ENCODE measurements around the gene SMIM43. TPM values are rescaled to one million over a fixed set of nuclear protein-coding genes. Genes with fewer than 3 reads are reported as not detected.

Gene SMIM43
- total RNA-seq, 1 experiment from 2014 or later = not detected

DNA sequence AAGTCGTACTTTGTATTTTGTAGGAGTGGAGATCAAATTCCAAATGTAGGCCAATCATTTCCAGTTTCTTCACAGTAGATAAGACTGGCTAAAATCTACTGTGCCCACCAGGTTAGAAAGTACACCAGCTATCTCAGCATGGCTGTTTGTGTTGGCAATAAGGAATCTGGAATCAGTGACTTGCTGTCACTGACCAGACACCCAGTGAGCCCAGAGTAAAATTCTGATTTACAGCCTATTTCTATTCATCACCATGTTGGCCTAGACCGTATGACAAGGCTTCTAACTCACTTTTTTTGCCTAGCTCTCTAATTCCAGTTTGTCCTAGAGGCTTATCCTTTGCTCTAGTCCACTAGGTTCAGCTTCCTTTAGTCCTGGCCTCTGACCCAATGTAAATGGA lies 25.4 kb downstream of the SMIM43 start:
- H3K9me2 ChIP-seq (ENCODE audit: insufficient read depth) = no peaks in the 10 kb centered on the region
- H3K36me3 ChIP-seq (ENCODE audit: control insufficient read depth in 1 of 2, insufficient read depth in 2 of 2, low read length in 2 of 2) = no peaks in the 10 kb centered on the region
- TF ChIP-seq YY1 (IDR thresholded peaks at IDR 0.05; ENCODE audit: extremely low read depth, insufficient replicate concordance, low read depth, low read length) = no peak
- TF ChIP-seq SIN3A (IDR thresholded peaks at IDR 0.05; ENCODE audit: low read depth) = no peak
- TF ChIP-seq, protein P1, sequence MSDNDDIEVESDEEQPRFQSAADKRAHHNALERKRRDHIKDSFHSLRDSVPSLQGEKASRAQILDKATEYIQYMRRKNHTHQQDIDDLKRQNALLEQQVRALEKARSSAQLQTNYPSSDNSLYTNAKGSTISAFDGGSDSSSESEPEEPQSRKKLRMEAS (IDR thresholded peaks at IDR 0.05) = no peak
- TF ChIP-seq ZNF274 (IDR thresholded peaks at IDR 0.05; ENCODE audit: low read depth, low read length) = no peak
- TF ChIP-seq POLR2A (IDR thresholded peaks at IDR 0.05; ENCODE audit: borderline replicate concordance, extremely low read depth, insufficient read depth, insufficient read length) = no peak
- no peak for TF ChIP-seq CBX3 (IDR thresholded peaks at IDR 0.05; ENCODE audit: low read depth)
- no peak for TF ChIP-seq EZH2 (IDR thresholded peaks at IDR 0.05)
- no peak for TF ChIP-seq EGR1 (IDR thresholded peaks at IDR 0.05; ENCODE audit: low read depth)
- TF ChIP-seq, protein P2, sequence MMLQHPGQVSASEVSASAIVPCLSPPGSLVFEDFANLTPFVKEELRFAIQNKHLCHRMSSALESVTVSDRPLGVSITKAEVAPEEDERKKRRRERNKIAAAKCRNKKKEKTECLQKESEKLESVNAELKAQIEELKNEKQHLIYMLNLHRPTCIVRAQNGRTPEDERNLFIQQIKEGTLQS (IDR thresholded peaks at IDR 0.05) = no peak
- TF ChIP-seq, protein P3, sequence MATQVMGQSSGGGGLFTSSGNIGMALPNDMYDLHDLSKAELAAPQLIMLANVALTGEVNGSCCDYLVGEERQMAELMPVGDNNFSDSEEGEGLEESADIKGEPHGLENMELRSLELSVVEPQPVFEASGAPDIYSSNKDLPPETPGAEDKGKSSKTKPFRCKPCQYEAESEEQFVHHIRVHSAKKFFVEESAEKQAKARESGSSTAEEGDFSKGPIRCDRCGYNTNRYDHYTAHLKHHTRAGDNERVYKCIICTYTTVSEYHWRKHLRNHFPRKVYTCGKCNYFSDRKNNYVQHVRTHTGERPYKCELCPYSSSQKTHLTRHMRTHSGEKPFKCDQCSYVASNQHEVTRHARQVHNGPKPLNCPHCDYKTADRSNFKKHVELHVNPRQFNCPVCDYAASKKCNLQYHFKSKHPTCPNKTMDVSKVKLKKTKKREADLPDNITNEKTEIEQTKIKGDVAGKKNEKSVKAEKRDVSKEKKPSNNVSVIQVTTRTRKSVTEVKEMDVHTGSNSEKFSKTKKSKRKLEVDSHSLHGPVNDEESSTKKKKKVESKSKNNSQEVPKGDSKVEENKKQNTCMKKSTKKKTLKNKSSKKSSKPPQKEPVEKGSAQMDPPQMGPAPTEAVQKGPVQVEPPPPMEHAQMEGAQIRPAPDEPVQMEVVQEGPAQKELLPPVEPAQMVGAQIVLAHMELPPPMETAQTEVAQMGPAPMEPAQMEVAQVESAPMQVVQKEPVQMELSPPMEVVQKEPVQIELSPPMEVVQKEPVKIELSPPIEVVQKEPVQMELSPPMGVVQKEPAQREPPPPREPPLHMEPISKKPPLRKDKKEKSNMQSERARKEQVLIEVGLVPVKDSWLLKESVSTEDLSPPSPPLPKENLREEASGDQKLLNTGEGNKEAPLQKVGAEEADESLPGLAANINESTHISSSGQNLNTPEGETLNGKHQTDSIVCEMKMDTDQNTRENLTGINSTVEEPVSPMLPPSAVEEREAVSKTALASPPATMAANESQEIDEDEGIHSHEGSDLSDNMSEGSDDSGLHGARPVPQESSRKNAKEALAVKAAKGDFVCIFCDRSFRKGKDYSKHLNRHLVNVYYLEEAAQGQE (IDR thresholded peaks at IDR 0.05; ENCODE audit: low read depth) = no peak
- TF ChIP-seq FOSL1 (IDR thresholded peaks at IDR 0.05; ENCODE audit: low read depth) = no peak
- no peaks in the 10 kb centered on the region for H3K27me3 ChIP-seq (ENCODE audit: insufficient read depth, low read length)
- no TSS peak for BruUV-seq (replicated peaks)
- H3K27ac ChIP-seq (ENCODE audit: low read depth, low read length) = no peak overlapping the region
- H4K20me1 ChIP-seq (ENCODE audit: insufficient read depth) = no peaks in the 10 kb centered on the region
- CTCF ChIA-PET = interaction anchor here (0.9 kb wide), 1 partner anchor 39 kb away, joined by 3 read pairs; no protein-coding TSS in a partner anchor
- H2AFZ ChIP-seq (ENCODE audit: low read depth, low read length, poor library complexity, severe bottlenecking) = no peak overlapping the region
- H3K4me3 ChIP-seq (replicated peaks in 1 of 2; ENCODE audit: low read depth in 1 of 2, low read length in 2 of 2) = no peak overlapping the region
- H3K9me3 ChIP-seq (ENCODE audit: control insufficient read depth in 1 of 2, insufficient read depth in 1 of 2, low read depth in 1 of 2, low read length in 2 of 2) = no peaks in the 10 kb centered on the region
- POLR2A ChIA-PET = no interaction called here
- no peaks in the 10 kb centered on the region for H3K4me1 ChIP-seq (ENCODE audit: control insufficient read depth in 1 of 2, insufficient read depth in 2 of 2, low read length in 2 of 2)
- no peak overlapping the region for H3K4me2 ChIP-seq (ENCODE audit: low read length)
- no peak for DNase-seq (ENCODE audit: low read depth, low spot score)
- no peaks in the 10 kb centered on the region for H3K79me2 ChIP-seq (ENCODE audit: insufficient read depth, low read length)
- ATAC-seq = no peak
- RAD21 ChIA-PET (ENCODE audit: low non-redundant PET in 1 of 2, low total read pairs in 2 of 2, uncharacterized antibody in 2 of 2, unreplicated experiment in 2 of 2) = no interaction called here
- H3K9ac ChIP-seq (ENCODE audit: low read length) = no peak overlapping the region
- intact Hi-C loops (cut with micrococcal nuclease) = loop anchor here (5.0 kb wide), 3 partner anchors 277 to 1667 kb away; no protein-coding TSS in a partner anchor
